ENCODE measurements around the gene SKAP1.

DNA sequence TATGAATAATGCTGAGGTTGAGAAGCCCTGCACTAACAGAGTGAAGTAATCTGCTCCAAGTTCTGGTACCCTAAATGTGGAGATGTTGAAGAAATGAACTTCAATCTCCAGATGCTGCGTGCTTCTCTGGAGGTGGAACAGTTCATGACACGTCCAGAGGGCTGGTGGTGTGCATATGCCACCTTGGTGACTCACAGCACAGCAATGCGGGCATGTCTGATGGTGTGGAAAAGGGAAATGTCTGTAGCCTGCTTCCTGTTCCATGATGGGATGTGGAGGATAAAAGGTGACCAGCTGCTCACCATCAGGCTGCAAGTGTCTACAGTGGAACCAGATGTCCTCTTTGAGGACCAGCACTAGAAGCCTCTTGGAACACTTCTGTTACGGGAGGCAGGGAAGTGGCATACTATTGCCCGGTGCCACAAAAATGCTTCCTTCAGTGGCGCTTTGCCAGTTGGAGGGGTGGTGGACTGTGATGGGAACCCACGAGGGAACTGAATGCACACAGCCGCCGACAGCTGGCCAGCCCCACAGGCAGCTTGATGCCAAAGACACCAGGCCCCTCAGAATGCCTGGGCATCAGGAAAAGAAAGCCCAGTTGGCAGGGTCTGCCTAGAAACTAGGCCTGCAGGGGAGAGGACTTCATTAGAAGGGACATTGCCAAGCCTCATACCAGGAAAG is 302.5 kb downstream of the SKAP1 start:
- TF ChIP-seq EZH2 (IDR thresholded peaks at IDR 0.05; ENCODE audit: insufficient read depth, low read length) = no peak
- TF ChIP-seq, protein P1, sequence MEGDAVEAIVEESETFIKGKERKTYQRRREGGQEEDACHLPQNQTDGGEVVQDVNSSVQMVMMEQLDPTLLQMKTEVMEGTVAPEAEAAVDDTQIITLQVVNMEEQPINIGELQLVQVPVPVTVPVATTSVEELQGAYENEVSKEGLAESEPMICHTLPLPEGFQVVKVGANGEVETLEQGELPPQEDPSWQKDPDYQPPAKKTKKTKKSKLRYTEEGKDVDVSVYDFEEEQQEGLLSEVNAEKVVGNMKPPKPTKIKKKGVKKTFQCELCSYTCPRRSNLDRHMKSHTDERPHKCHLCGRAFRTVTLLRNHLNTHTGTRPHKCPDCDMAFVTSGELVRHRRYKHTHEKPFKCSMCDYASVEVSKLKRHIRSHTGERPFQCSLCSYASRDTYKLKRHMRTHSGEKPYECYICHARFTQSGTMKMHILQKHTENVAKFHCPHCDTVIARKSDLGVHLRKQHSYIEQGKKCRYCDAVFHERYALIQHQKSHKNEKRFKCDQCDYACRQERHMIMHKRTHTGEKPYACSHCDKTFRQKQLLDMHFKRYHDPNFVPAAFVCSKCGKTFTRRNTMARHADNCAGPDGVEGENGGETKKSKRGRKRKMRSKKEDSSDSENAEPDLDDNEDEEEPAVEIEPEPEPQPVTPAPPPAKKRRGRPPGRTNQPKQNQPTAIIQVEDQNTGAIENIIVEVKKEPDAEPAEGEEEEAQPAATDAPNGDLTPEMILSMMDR (IDR thresholded peaks at IDR 0.05; ENCODE audit: insufficient read depth, low read depth, low read length) = no peak
